Stimulated activated CD4-positive, alpha-beta T cell treated with anti-CD3 and anti-CD28 coated beads, Interleukin-15, amount 100 ng/mL, for 24 hours (primary cell): ENCODE measurements around the gene PLEKHM1.

Experiments
- DNase-seq: peaks from one replicate; pipeline ENCODE4 v3.0.0-alpha.2; 2020

PLEKHM1 gene

DNA sequence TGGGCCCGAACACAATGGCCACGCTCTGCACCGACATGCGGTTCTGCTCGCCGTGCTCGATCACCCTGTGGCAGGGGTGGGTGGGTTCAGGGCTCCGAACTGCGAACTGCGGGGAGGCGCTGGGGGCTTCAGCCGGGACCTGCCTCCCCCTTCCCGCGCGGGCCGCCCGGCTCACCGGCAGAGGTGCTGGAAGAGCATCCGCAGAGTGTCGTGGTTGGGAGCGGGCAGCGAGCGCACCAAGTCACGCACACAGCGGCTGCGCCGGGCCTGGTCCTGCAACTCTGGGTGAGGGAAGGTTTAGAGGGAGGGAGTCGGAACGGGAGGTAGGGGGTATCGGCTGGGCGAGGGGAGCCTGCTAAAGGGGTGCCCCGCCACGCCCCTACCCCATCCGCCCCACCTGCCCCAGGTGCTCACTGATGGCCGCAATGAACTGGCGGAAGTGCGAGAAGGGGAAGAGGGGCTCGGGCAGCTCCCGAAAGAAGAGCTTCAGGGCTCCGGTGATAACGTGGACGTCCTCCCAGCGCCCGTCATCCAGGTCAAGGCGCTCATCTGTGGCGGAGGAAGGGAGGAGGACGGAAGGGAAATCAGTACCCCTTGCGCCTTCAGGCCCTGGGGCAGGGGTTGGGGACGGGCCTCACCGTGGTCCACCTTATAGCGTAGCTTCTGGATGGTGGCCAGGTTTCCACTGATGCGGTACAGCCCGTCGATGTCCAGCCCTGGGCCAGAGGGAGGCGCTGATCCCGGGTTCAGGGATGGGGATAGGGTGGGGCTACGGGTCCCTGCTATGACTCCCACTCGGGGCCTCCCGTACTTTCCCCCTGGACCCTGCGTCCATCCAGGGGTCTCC lies 94.7 kb downstream of the PLEKHM1 start:
- no peak for DNase-seq

DNA sequence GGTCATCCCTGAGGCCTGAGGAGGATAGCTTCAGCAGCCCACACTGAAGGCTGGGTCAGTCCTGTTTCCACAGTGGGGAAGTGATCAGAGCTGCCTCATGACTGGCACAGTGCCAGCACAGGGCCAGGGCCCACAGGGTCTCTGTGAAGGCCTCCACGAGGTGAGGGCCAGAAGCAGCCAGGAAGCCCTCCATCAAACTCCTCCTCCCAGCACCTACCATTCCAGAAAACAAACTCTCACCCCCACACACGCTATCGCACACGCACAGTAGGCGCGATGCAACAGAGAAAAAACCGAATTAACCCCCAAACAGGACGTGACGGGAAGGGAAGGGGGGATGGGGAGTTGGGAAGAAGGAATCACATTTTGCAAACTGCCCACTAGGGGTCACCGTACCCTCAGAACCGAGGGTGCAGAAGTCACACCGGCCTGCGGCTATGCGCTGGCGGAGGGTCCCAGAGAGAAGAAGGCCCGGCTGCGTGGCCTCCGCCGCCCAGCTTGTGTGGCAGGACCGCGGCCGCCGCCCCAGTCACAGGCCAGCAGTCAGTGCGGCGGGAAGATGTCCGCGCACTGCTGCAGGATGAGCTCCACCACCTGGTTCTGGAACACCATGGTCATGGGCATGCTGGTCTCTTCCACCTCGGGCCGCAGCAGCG lies 95.5 kb downstream of the PLEKHM1 start:
- DNase-seq, result peak; percentile 52

GRCh38 chr17:45394564-45394912 lies 96.0 kb downstream of the PLEKHM1 start:
- DNase-seq, result no peak

- no peak for DNase-seq
Measured at GRCh38 chr17:45394091-45394490, 96.4 kb downstream of the PLEKHM1 start.

DNA sequence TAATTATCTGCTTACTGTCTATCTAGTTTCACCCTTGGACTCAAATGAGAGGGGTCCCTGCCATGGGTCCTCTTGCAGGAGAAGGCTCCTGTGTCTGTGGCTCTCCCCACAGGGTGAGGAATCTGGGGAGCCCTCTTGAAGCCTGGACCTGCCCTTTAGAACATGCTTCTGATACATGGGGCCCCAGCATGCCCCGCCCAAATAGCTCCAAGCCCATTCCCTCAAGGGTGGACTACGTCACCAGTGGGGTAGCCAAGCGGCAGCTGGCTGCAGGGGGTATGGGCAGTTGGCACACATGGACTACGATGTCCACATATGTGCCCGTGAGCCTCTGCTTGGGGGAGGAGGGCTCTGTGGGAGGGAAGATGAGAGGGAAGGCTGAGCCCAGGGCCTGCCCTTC lies 97.1 kb downstream of the PLEKHM1 start:
- no peak for DNase-seq

DNA sequence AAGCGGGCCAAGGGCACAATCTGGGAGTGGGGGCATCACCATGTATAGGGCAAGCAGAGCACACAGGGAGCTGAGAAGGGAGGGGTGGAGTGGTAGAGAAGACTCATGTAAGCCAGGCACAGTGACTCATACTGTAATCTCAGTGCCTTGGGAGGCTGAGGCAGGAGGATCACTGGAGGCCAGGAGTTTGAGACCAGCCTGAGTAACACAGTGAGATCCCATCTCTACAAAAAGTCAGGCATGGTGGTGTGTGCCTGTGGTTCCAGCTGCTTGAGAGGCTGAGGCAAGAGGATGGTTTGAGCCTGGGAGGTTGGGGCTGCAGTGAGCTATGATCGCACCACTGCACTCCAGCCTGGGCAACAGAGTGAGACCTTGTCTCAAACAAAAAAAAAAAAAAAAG lies 98.6 kb downstream of the PLEKHM1 start:
- no peak for DNase-seq

- no peak for DNase-seq
Measured at GRCh38 chr17:45391291-45391690, 99.2 kb downstream of the PLEKHM1 start.

GRCh38 chr17:45389354-45389753 lies 101.2 kb downstream of the PLEKHM1 start:
- no peak for DNase-seq

- no peak for DNase-seq
Measured at GRCh38 chr17:45388604-45389325, 101.8 kb downstream of the PLEKHM1 start.

GRCh38 chr17:45387739-45388138 lies 102.8 kb downstream of the PLEKHM1 start:
- DNase-seq, result no peak

DNA sequence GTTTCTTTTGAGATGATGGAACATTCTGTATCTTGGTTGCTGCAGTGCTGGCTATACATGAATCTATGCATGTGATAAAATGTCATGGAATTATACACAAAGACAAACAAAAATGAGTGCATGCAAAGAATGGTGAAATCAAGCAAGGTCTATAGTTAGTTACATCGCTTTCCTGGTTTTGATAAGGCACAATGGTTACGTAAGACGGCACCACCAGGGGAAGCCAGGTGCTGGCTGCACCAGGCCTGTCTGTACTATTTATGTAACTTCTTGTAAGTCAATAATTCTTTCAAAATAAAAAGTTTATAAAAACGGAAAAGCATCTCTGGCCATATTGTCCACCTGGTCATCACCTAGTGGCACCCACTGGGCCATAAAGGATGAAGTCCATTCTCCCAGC lies 104.3 kb downstream of the PLEKHM1 start:
- DNase-seq, result no peak
